ENCODE measurements around the gene HAPSTR1.
"Not testable (repeated sequence)": the region's sequence is repeated elsewhere in the genome, so short reads cannot be mapped to it uniquely, and the experiment has no call there.

Gene HAPSTR1

GRCh38 chr16:9072806-9073341 lies 18.6 kb upstream of the HAPSTR1 start:
- DNase-seq = no peak

- DNase-seq = no peak
Measured at GRCh38 chr16:9075299-9076071, 16.0 kb upstream of the HAPSTR1 start.

GRCh38 chr16:9077091-9077809 lies 14.2 kb upstream of the HAPSTR1 start:
- no peak for DNase-seq

GRCh38 chr16:9078467-9079429 lies 12.7 kb upstream of the HAPSTR1 start:
- peak; percentile 85 for DNase-seq

- DNase-seq = no peak
Measured at GRCh38 chr16:9079430-9079812, 12.0 kb upstream of the HAPSTR1 start.

GRCh38 chr16:9081158-9081557 lies 10.3 kb upstream of the HAPSTR1 start:
- no peak for DNase-seq

GRCh38 chr16:9081843-9082242 lies 9.6 kb upstream of the HAPSTR1 start:
- no peak for DNase-seq

GRCh38 chr16:9082422-9082821 lies 9.0 kb upstream of the HAPSTR1 start:
- DNase-seq = no peak

- not testable (repeated sequence) for DNase-seq
Measured at GRCh38 chr16:9087733-9088132, 3.7 kb upstream of the HAPSTR1 start.

GRCh38 chr16:9088848-9089247 lies 2.6 kb upstream of the HAPSTR1 start:
- no peak for DNase-seq

GRCh38 chr16:9089660-9090059 lies 1.8 kb upstream of the HAPSTR1 start:
- DNase-seq = no peak

- no peak for DNase-seq
Measured at GRCh38 chr16:9090101-9090959, 1.1 kb upstream of the HAPSTR1 start.

GRCh38 chr16:9091867-9092281 lies 430 bp downstream of the HAPSTR1 start:
- no peak for DNase-seq

- peak; percentile 50 for DNase-seq
Measured at GRCh38 chr16:9092282-9092977, 986 bp downstream of the HAPSTR1 start.

GRCh38 chr16:9092978-9093344 lies 1.5 kb downstream of the HAPSTR1 start:
- DNase-seq = no peak

GRCh38 chr16:9094011-9094846 lies 2.8 kb downstream of the HAPSTR1 start:
- no peak for DNase-seq

GRCh38 chr16:9095171-9095570 lies 3.7 kb downstream of the HAPSTR1 start:
- no peak for DNase-seq

- no peak for DNase-seq
Measured at GRCh38 chr16:9095656-9096397, 4.4 kb downstream of the HAPSTR1 start.

- DNase-seq = no peak
Measured at GRCh38 chr16:9096416-9096952, 5.0 kb downstream of the HAPSTR1 start.
